ENCODE measurements around the gene CD300E.

CD300E gene

GRCh38 chr17:74569020-74570003 is 54.2 kb downstream of the CD300E start:
- TF ChIP-seq Cebpa-rat (IDR thresholded peaks at IDR 0.05): no peak
- Histone ChIP-seq H3K27ac (no peak overlapping the region), H3K4me1 (no peaks in the 10 kb centered on the region), H3K4me2 (no peak overlapping the region), H3K27me3 (no peaks in the 10 kb centered on the region), H3K9ac (no peak overlapping the region), H3K4me3 (no peak overlapping the region), H3K9me3 (no peaks in the 10 kb centered on the region), H4K20me1 (no peaks in the 10 kb centered on the region), H3K36me3 (no peaks in the 10 kb centered on the region)

DNA sequence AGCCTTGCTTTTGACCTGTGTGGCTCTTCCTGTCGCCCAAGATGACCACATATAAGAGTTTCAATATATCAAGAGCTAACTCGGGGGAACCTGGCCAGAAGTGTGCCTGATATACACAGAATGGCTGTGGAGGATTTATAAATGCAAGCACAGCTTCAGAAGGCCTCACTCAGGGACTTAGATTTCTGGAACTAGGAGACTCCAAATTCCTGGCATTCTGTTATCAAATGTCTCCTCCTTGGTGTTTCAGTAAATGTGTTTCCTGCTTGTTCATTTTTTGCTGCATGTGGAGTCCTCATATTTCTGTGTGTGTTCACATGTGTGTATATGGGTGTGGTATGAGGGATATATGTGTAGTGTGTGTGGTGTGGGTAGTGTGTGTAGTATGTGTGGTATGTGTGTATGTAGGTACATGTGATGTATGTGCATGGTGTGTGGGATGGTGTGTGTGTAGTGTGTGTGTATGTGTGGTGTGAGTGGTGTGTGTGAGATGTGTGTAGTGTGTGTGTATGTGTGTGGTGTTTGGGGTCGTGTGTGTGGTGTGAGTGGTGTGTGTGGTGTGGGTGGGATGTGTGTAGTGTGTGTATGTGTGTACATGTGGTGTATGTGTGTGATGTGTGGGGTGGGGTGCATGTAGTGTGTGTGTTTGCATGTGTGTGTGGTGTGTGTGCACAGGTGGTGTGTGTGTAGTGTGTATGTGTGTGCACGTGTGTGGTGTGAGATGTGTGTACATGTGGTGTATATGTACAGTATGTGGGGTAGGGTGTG is 55.2 kb downstream of the CD300E start:
- no peak for TF ChIP-seq Cebpa-rat (IDR thresholded peaks at IDR 0.05)
- H3K4me2 ChIP-seq: no peak overlapping the region
- H4K20me1 ChIP-seq: no peaks in the 10 kb centered on the region
- H3K4me3 ChIP-seq: no peak overlapping the region
- H3K27ac ChIP-seq: no peak overlapping the region
- no peaks in the 10 kb centered on the region for H3K27me3 ChIP-seq
- H3K4me1 ChIP-seq: no peaks in the 10 kb centered on the region
- no peaks in the 10 kb centered on the region for H3K36me3 ChIP-seq
- H3K9ac ChIP-seq: no peak overlapping the region
- H3K9me3 ChIP-seq: no peaks in the 10 kb centered on the region

DNA sequence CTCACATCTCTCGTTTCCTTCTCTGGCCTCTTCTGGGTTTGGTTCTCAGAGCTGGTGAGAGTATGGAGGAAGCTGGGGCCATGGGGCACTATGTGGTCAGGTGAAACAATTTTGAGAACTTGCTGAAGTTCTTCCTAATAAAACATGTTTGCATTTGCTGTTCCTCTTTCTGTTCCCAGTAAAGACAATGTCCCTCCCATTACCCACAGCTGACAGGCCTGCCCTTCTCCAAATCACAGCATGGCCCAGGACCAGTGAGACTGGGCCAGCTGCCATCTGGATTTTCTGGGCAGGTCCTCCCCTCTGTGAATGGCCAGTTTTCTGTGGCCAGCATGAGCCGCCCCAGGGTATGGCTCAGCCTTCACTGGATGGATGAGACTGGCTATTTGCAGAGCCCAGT is 56.1 kb downstream of the CD300E start, which contains the start of gene CD300H:
Gene CD300H, minus strand, starts transcription at position 113 of the 400 bp plus-strand sequence.
- no peak within 1 kb of the TSS for H3K9ac ChIP-seq
- no peaks in the 10 kb centered on the region for H3K27me3 ChIP-seq
- H3K27ac ChIP-seq: no peak within 1 kb of the TSS
- H3K4me1 ChIP-seq: no peaks in the 10 kb centered on the region
- no peaks in the 10 kb centered on the region for H4K20me1 ChIP-seq
- H3K4me2 ChIP-seq: no peak within 1 kb of the TSS
- no peaks in the 10 kb centered on the region for H3K36me3 ChIP-seq
- no peak for TF ChIP-seq Cebpa-rat (IDR thresholded peaks at IDR 0.05)
- no peaks in the 10 kb centered on the region for H3K9me3 ChIP-seq
- H3K4me3 ChIP-seq: no peak within 1 kb of the TSS

DNA sequence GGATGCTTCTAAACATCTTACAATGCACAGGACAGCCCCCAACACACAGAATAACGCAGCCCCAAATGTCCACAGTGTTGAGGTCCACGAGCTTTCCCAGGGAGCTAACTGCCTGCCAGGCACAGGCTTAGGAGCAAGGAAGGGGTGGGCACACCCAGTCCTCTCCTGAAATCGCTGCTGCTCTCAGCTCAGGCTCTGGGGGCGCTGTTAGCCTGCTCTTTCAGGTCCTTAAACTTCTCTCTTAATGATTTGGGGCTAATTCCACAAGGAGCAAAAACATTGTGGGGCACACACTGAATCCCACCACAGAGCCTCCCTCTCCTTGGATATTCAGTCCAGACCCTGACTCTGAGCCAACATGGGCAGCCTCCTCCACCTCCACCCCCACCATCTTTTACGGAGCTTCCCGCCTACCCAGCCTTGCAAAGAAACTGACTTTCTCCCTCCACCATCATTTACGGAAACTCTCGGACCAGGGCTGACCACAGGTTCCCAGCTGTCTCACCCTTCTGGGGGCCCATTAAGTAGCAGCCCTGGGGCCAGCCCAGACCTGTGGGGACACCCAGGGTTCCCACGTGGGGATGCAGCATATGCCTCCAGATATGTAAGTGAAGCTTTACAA is 57.3 kb downstream of the CD300E start:
- Histone ChIP-seq H3K36me3 (no peaks in the 10 kb centered on the region), H3K4me3 (no peak overlapping the region), H3K9me3 (no peaks in the 10 kb centered on the region), H3K4me1 (no peaks in the 10 kb centered on the region), H4K20me1 (no peaks in the 10 kb centered on the region), H3K27ac (no peak overlapping the region), H3K4me2 (no peak overlapping the region), H3K27me3 (no peaks in the 10 kb centered on the region), H3K9ac (no peak overlapping the region)
- TF ChIP-seq Cebpa-rat (IDR thresholded peaks at IDR 0.05): no peak

DNA sequence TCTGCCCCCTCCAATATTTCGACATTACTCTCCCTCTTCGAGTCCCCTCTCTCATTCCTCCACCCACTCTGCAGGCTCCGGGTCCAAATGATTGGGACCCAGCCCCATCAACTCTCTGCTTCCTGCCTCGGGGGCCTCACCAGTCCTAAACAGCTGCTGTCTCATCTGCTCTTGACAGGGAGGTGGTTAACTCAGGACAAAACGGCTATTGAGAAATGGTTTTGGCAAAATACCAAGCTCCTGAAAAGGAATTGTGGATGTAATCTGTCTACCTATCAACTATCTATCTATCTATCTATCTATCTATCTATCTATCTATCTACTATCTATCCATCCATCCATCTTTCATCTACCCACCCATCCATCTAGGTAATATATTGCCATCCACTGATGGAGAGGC is 58.4 kb downstream of the CD300E start:
- Histone ChIP-seq H4K20me1 (no peaks in the 10 kb centered on the region), H3K4me2 (no peak overlapping the region), H3K9ac (no peak overlapping the region), H3K36me3 (no peaks in the 10 kb centered on the region), H3K4me3 (no peak overlapping the region), H3K4me1 (no peaks in the 10 kb centered on the region), H3K27me3 (no peaks in the 10 kb centered on the region), H3K27ac (no peak overlapping the region), H3K9me3 (no peaks in the 10 kb centered on the region)
- no peak for TF ChIP-seq Cebpa-rat (IDR thresholded peaks at IDR 0.05)

DNA sequence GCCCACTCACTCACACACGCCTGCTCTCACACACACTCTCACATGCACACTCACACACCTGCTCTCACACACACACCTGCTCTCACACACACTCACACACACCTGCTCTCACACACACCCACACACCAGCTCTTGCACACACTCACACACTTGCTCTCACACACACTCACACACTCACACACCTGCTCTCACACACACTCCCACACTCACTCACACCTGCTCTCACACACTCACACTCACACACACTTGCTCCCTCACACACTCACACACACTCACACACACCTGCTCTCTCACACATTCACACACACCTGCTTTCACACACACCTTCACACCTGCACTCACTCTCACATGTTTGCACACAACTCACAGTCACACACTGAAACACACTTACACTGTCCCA is 60.2 kb downstream of the CD300E start:
- H3K27ac ChIP-seq: no peak overlapping the region
- no peaks in the 10 kb centered on the region for H3K36me3 ChIP-seq
- H3K9me3 ChIP-seq: no peaks in the 10 kb centered on the region
- TF ChIP-seq Cebpa-rat (IDR thresholded peaks at IDR 0.05): no peak
- no peak overlapping the region for H3K4me2 ChIP-seq
- no peak overlapping the region for H3K4me3 ChIP-seq
- H4K20me1 ChIP-seq: no peaks in the 10 kb centered on the region
- no peaks in the 10 kb centered on the region for H3K27me3 ChIP-seq
- H3K4me1 ChIP-seq: no peaks in the 10 kb centered on the region
- H3K9ac ChIP-seq: no peak overlapping the region

GRCh38 chr17:74561586-74561985 is 62.0 kb downstream of the CD300E start:
- Histone ChIP-seq H3K9ac (no peak overlapping the region), H3K4me2 (no peak overlapping the region), H4K20me1 (no peaks in the 10 kb centered on the region), H3K9me3 (no peaks in the 10 kb centered on the region), H3K27ac (no peak overlapping the region), H3K4me1 (no peaks in the 10 kb centered on the region), H3K4me3 (no peak overlapping the region), H3K27me3 (no peaks in the 10 kb centered on the region), H3K36me3 (no peaks in the 10 kb centered on the region)
- TF ChIP-seq Cebpa-rat (IDR thresholded peaks at IDR 0.05): no peak

Data from BLaER1 (cell line).